ENCODE data around the gene SPON1.

Gene SPON1

GRCh38 chr11:14093065-14093464 is 130.5 kb downstream of the SPON1 start:
- DNase-seq (ENCODE audit: low spot score): no peak
- no peak for TF ChIP-seq CTCF (IDR thresholded peaks at IDR 0.05; ENCODE audit: extremely low read depth, missing control alignments)

GRCh38 chr11:14094481-14095037 is 132.0 kb downstream of the SPON1 start:
- TF ChIP-seq CTCF (IDR thresholded peaks at IDR 0.05; ENCODE audit: extremely low read depth, missing control alignments): no peak

GRCh38 chr11:14095882-14096281 is 133.4 kb downstream of the SPON1 start:
- TF ChIP-seq CTCF (IDR thresholded peaks at IDR 0.05; ENCODE audit: extremely low read depth, missing control alignments): no peak

More at GRCh38 chr11:14094481-14095037, 132.0 kb downstream of the SPON1 start:
- no peak for DNase-seq (ENCODE audit: low spot score)

GRCh38 chr11:14096606-14097005 is 134.1 kb downstream of the SPON1 start:
- DNase-seq (ENCODE audit: low spot score): no peak
- TF ChIP-seq CTCF (IDR thresholded peaks at IDR 0.05; ENCODE audit: extremely low read depth, missing control alignments): no peak

More at GRCh38 chr11:14095882-14096281, 133.4 kb downstream of the SPON1 start:
- no peak for DNase-seq (ENCODE audit: low spot score)

- no peak for DNase-seq (ENCODE audit: low spot score)
- TF ChIP-seq CTCF (IDR thresholded peaks at IDR 0.05; ENCODE audit: extremely low read depth, missing control alignments): no peak
Observed at GRCh38 chr11:14101388-14101787, 138.9 kb downstream of the SPON1 start.

- TF ChIP-seq CTCF (IDR thresholded peaks at IDR 0.05; ENCODE audit: extremely low read depth, missing control alignments): no peak
- no peak for DNase-seq (ENCODE audit: low spot score)
Observed at GRCh38 chr11:14102766-14103165, 140.2 kb downstream of the SPON1 start.

GRCh38 chr11:14105446-14105845 is 142.9 kb downstream of the SPON1 start:
- TF ChIP-seq CTCF (IDR thresholded peaks at IDR 0.05; ENCODE audit: extremely low read depth, missing control alignments): no peak
- no peak for DNase-seq (ENCODE audit: low spot score)

Measured in GM20000 (cell line).